Measurements from ENCODE around the gene GPATCH2L. TPM values are rescaled to one million over a fixed set of nuclear protein-coding genes. Genes with fewer than 3 reads are reported as not detected.

Gene GPATCH2L
- total RNA-seq, 2 experiments from 2014 or later: 50.1 to 52.1 TPM

DNA sequence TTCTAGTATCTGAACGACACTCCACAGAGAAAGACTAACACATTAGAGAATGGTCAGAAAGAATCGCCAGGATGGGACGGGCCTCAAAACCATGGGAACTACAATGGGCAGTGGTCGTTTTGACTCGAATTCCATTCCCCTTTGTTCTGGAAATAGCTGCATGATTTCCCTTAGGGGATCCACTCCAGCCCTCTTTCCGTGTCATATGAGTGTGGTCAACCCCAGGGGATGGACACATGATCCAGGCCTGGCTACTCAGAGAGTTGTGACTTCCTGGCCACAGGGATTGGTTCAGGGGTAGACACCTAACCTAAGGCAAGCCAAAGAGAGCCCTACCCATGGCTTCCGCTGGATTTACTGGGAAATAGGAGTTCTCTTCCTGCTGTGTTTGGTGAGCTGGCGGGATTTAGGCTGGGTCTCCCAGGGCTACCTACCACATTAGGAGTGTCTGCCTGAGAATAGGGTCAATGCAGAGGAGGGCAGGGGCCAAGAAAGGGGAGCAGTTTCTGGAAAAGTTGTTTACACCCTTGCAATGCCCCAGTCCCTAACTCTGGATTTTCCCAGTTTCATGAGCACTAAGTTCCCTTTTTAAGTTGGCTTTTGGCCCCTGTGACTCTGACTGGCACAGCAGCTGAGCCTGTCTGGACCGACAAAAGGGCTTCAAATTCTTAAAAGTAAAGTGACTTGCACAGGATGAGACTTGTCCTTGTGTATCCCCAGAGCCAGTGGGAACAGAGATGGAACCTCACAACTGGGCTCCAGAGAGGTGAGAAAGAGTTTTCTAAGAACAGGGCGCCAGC, 28.1 kb upstream of the GPATCH2L start:
- CTCF ChIA-PET: no interaction called here
- Mint-ChIP-seq H3K4me3 (no peak overlapping the region), H3K36me3 (no peaks in the 10 kb centered on the region), H3K9me3 (peaks cover 2% of the 10 kb centered on the region), H3K27me3 (peaks cover 5% of the 10 kb centered on the region), H3K4me1 (ENCODE audit: low read depth) (no peaks in the 10 kb centered on the region), H3K27ac (no peak overlapping the region)
- POLR2A ChIA-PET: no interaction called here
- no peak for DNase-seq
- intact Hi-C loops (cut with micrococcal nuclease): no loop called here

DNA sequence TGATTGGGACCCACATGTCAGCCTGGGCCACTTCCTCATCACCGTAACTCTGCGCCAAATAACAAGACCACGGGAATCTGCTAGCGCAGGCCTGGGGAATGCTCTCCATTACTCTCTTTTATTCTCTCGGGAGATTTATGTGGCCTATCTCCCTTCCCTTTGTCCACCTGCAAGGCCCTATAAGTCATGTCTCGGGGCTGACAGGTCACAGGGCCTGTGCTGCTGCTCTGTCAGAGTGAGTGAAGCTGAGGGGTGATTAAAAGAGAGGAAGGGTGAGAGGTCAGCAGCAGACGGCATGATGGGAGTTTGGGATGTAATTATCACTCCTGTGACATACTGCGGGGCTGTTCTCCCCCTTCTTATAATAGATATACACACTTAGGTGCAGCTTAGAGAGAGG, 26.2 kb upstream of the GPATCH2L start:
- peaks cover 7% of the 10 kb centered on the region for H3K27me3 Mint-ChIP-seq
- DNase-seq: no peak
- H3K27ac Mint-ChIP-seq: no peak overlapping the region
- H3K4me3 Mint-ChIP-seq: no peak overlapping the region
- no peaks in the 10 kb centered on the region for H3K4me1 Mint-ChIP-seq (ENCODE audit: low read depth)
- ChIA-PET POLR2A (no interaction called here), CTCF (no interaction called here)
- peaks cover 2% of the 10 kb centered on the region for H3K9me3 Mint-ChIP-seq
- intact Hi-C loops (cut with micrococcal nuclease): no loop called here
- H3K36me3 Mint-ChIP-seq: no peaks in the 10 kb centered on the region

DNA sequence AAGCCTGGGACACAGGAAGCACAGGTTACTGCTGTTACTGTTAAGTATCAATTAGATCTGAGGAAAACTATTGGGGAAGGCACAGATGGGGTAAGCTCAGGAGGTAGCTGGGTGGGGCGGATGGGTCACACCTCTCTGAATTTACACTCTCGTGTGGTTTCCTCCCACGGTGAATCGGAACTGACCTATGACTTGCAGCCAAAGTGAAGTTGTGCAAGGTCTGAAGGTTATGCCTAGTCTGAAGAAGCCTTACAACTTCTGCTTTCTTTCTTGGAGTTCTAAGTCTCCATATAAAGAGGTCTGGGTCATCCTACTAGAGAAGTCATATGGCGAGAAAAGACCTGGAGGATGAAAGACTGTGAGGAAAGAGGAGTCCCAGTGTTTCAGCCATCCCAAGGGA, 25.6 kb upstream of the GPATCH2L start:
- POLR2A ChIA-PET: no interaction called here
- no peak overlapping the region for H3K27ac Mint-ChIP-seq

GRCh38 chr14:76129851-76130576, 21.7 kb upstream of the GPATCH2L start:
- Mint-ChIP-seq H3K4me1 (ENCODE audit: low read depth) (peaks cover 5% of the 10 kb centered on the region), H3K4me3 (no peak overlapping the region), H3K9me3 (peaks cover 2% of the 10 kb centered on the region), H3K36me3 (no peaks in the 10 kb centered on the region), H3K27me3 (peaks cover 38% of the 10 kb centered on the region), H3K27ac (no peak overlapping the region)
- POLR2A ChIA-PET: no interaction called here
- DNase-seq: no peak
- intact Hi-C loops (cut with micrococcal nuclease): no loop called here
- CTCF ChIA-PET: no interaction called here

More for the DNA sequence above, 25.6 kb upstream of the GPATCH2L start:
- no peak for DNase-seq
- Mint-ChIP-seq H3K4me3 (no peak overlapping the region), H3K36me3 (no peaks in the 10 kb centered on the region), H3K27me3 (peaks cover 13% of the 10 kb centered on the region), H3K9me3 (peaks cover 2% of the 10 kb centered on the region), H3K4me1 (ENCODE audit: low read depth) (no peaks in the 10 kb centered on the region)
- CTCF ChIA-PET: no interaction called here
- intact Hi-C loops (cut with micrococcal nuclease): no loop called here

GRCh38 chr14:76131071-76131965, 20.4 kb upstream of the GPATCH2L start:
- Mint-ChIP-seq H3K27ac (no peak overlapping the region), H3K9me3 (peaks cover 2% of the 10 kb centered on the region), H3K36me3 (no peaks in the 10 kb centered on the region), H3K27me3 (peaks cover 48% of the 10 kb centered on the region), H3K4me3 (no peak overlapping the region), H3K4me1 (ENCODE audit: low read depth) (peaks cover 5% of the 10 kb centered on the region)
- ChIA-PET CTCF (no interaction called here), POLR2A (no interaction called here)
- DNase-seq: no peak
- intact Hi-C loops (cut with micrococcal nuclease): no loop called here

DNA sequence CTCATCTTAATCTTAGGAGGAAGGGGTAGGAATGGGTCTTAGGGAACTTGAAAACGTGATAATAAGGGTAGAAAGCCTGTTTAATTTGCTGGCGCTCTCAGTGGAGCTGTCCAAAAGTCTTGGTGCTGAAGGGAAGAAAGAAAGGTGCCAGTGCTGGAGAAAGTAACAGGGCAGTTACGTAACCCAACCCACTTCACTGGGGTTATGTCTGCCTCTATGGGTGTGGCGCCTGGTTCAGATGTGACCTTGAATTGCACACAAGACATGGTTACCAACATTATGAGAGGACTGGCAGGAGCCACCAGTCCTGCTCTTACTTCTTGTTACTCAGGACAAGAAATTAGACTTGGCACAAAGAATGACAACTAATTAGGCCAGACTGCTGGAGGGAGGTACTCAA, 18.6 kb upstream of the GPATCH2L start:
- no peak overlapping the region for H3K27ac Mint-ChIP-seq
- peaks cover 6% of the 10 kb centered on the region for H3K4me1 Mint-ChIP-seq (ENCODE audit: low read depth)
- no peak overlapping the region for H3K4me3 Mint-ChIP-seq
- CTCF ChIA-PET: no interaction called here
- POLR2A ChIA-PET: no interaction called here
- no peaks in the 10 kb centered on the region for H3K36me3 Mint-ChIP-seq
- peak; percentile 13 for DNase-seq
- intact Hi-C loops (cut with micrococcal nuclease): no loop called here
- H3K9me3 Mint-ChIP-seq: no peaks in the 10 kb centered on the region
- peaks cover 56% of the 10 kb centered on the region for H3K27me3 Mint-ChIP-seq

GRCh38 chr14:76134231-76134630, 17.5 kb upstream of the GPATCH2L start:
- CTCF ChIA-PET: no interaction called here
- intact Hi-C loops (cut with micrococcal nuclease): no loop called here
- no peak for DNase-seq
- no peaks in the 10 kb centered on the region for H3K36me3 Mint-ChIP-seq
- peaks cover 11% of the 10 kb centered on the region for H3K4me1 Mint-ChIP-seq (ENCODE audit: low read depth)
- no peaks in the 10 kb centered on the region for H3K9me3 Mint-ChIP-seq
- POLR2A ChIA-PET: no interaction called here
- no peak overlapping the region for H3K27ac Mint-ChIP-seq
- H3K4me3 Mint-ChIP-seq: no peak overlapping the region
- peaks cover 64% of the 10 kb centered on the region for H3K27me3 Mint-ChIP-seq

GRCh38 chr14:76135722-76136121, 16.0 kb upstream of the GPATCH2L start:
- Mint-ChIP-seq H3K27ac (no peak overlapping the region), H3K27me3 (peaks cover 72% of the 10 kb centered on the region), H3K9me3 (no peaks in the 10 kb centered on the region), H3K36me3 (no peaks in the 10 kb centered on the region), H3K4me1 (ENCODE audit: low read depth) (peaks cover 11% of the 10 kb centered on the region), H3K4me3 (no peak overlapping the region)
- no peak for DNase-seq
- ChIA-PET POLR2A (no interaction called here), CTCF (no interaction called here)
- intact Hi-C loops (cut with micrococcal nuclease): no loop called here

GRCh38 chr14:76136476-76137110, 15.1 kb upstream of the GPATCH2L start:
- POLR2A ChIA-PET: no interaction called here
- CTCF ChIA-PET: no interaction called here
- peaks cover 71% of the 10 kb centered on the region for H3K27me3 Mint-ChIP-seq
- H3K4me3 Mint-ChIP-seq: no peak overlapping the region
- no peaks in the 10 kb centered on the region for H3K36me3 Mint-ChIP-seq
- H3K9me3 Mint-ChIP-seq: no peaks in the 10 kb centered on the region
- intact Hi-C loops (cut with micrococcal nuclease): no loop called here
- no peak for DNase-seq
- no peak overlapping the region for H3K27ac Mint-ChIP-seq
- H3K4me1 Mint-ChIP-seq (ENCODE audit: low read depth): peaks cover 11% of the 10 kb centered on the region

- H3K36me3 Mint-ChIP-seq: no peaks in the 10 kb centered on the region
- H3K27ac Mint-ChIP-seq: no peak overlapping the region
- ChIA-PET CTCF (no interaction called here), POLR2A (no interaction called here)
- H3K4me3 Mint-ChIP-seq: no peak overlapping the region
- H3K4me1 Mint-ChIP-seq (ENCODE audit: low read depth): peaks cover 6% of the 10 kb centered on the region
- H3K27me3 Mint-ChIP-seq: peaks cover 57% of the 10 kb centered on the region
- DNase-seq: no peak
- H3K9me3 Mint-ChIP-seq: peaks cover 6% of the 10 kb centered on the region
- intact Hi-C loops (cut with micrococcal nuclease): no loop called here
Measured at GRCh38 chr14:76138119-76138757, 13.5 kb upstream of the GPATCH2L start.

GRCh38 chr14:76138758-76139723, 12.7 kb upstream of the GPATCH2L start:
- intact Hi-C loops (cut with micrococcal nuclease): no loop called here
- H3K27ac Mint-ChIP-seq: no peak overlapping the region
- H3K4me3 Mint-ChIP-seq: no peak overlapping the region
- H3K9me3 Mint-ChIP-seq: peaks cover 12% of the 10 kb centered on the region
- DNase-seq: no peak
- H3K36me3 Mint-ChIP-seq: no peaks in the 10 kb centered on the region
- ChIA-PET POLR2A (no interaction called here), CTCF (no interaction called here)
- peaks cover 6% of the 10 kb centered on the region for H3K4me1 Mint-ChIP-seq (ENCODE audit: low read depth)
- peaks cover 51% of the 10 kb centered on the region for H3K27me3 Mint-ChIP-seq

All from activated CD4-positive, alpha-beta memory T cell treated with anti-CD3 and anti-CD28 coated beads for 36 hours (primary cell).